A673 (cell line): ENCODE results near the gene NCCRP1. TPM values are rescaled to one million over a fixed set of nuclear protein-coding genes. Genes with fewer than 3 reads are reported as not detected.
A peak's percentile ranks its signal among the peaks of the same experiment; 100 is the strongest.

Source experiments
- BruUV-seq: library from RNA; stranded (reverse); fragments of 400-500 nt; replicated peaks from 2 replicates; lab custom pipeline; 2021; lab: Mats Ljungman, UMichigan
- CTCF ChIA-PET: fragments of 300-600 bp; sonication (Branson Sonifier 250); formaldehyde crosslinking; loops from one replicate; lab custom pipeline; 2022; ENCODE audit warnings: antibody characterized with exemption; lab: Charles Lee
- POLR2A ChIA-PET: fragments of 300-600 bp; sonication (Branson Sonifier 250); formaldehyde crosslinking; loops from one replicate; lab custom pipeline; 2022; ENCODE audit warnings: antibody characterized with exemption; ENCODE audit not compliant: low non-redundant PET; lab: Charles Lee
- DNase-seq: peaks from one replicate; pipeline ENCODE4 v3.0.0-alpha.2; 2015; ENCODE audit warnings: low spot score
- H3K27ac ChIP-seq: fragments of 200-600 bp; sonication (generic); 2 replicates; pipeline ENCODE4 v1.5.1; 2016; ENCODE audit warnings: mixed run types, low read depth, mild to moderate bottlenecking, mixed read lengths, antibody characterized with exemption, low read length; ENCODE audit not compliant: poor library complexity, severe bottlenecking
- H3K27me3 ChIP-seq: fragments of 200-600 bp; sonication (generic); replicated peaks from 2 replicates; pipeline ENCODE4 v1.6.1; 2017; ENCODE audit warnings: mixed run types, low read depth, mild to moderate bottlenecking, mixed read lengths, antibody characterized with exemption, low read length; ENCODE audit not compliant: insufficient read depth, poor library complexity
- H3K36me3 ChIP-seq: fragments of 200-600 bp; sonication (generic); 2 replicates; pipeline ENCODE4 v1.6.1; 2016; ENCODE audit warnings: mixed run types, mild to moderate bottlenecking, mixed read lengths, antibody characterized with exemption, low read length; ENCODE audit not compliant: insufficient read depth, poor library complexity, severe bottlenecking
- H3K4me1 ChIP-seq: fragments of 200-600 bp; sonication (generic); 2 replicates; pipeline ENCODE4 v1.6.1; 2017; ENCODE audit warnings: mixed run types, mild to moderate bottlenecking, mixed read lengths, antibody characterized with exemption, low read length; ENCODE audit not compliant: insufficient read depth, poor library complexity, severe bottlenecking
- H3K4me3 ChIP-seq: fragments of 200-600 bp; sonication (generic); 2 replicates; pipeline ENCODE4 v1.5.1; 2016; ENCODE audit warnings: low read depth, mixed run types, mild to moderate bottlenecking, mixed read lengths, low read length; ENCODE audit not compliant: poor library complexity, severe bottlenecking
- H3K9me3 ChIP-seq: fragments of 200-600 bp; sonication (generic); 2 replicates; pipeline ENCODE4 v1.6.1; 2016; ENCODE audit warnings: mixed run types, low read depth, mild to moderate bottlenecking, mixed read lengths, antibody characterized with exemption, low read length; ENCODE audit not compliant: poor library complexity, severe bottlenecking
- EZH2 ChIP-seq: fragments of 200-600 bp; sonication (generic); IDR thresholded peaks from 2 replicates; pipeline ENCODE4 v1.6.1; 2017; ENCODE audit warnings: borderline replicate concordance, low read depth, mild to moderate bottlenecking, mixed read lengths, antibody characterized with exemption, low read length; ENCODE audit not compliant: poor library complexity, severe bottlenecking
- intact Hi-C: fragments of 100-400 bp; cut with micrococcal nuclease; formaldehyde crosslinking; loops from one replicate; pipeline ENCODE4 v1.10.0; 2022; ENCODE audit not compliant: unreplicated experiment
- total RNA-seq: library from RNA; stranded (reverse); gene quantifications from 2 replicates; pipeline ENCODE4 v1.2.3, GENCODE V29; 2021
- TF ChIP-seq, protein P1 (sequence below): fragments of 300-800, 200-600 bp; sonication (generic); conservative IDR thresholded peaks from 2 replicates; pipeline ENCODE4 v1.5.1; 2017; ENCODE audit warnings: low read depth, mild to moderate bottlenecking, antibody characterized with exemption, low read length, moderate library complexity, mixed read lengths

Gene NCCRP1
- total RNA-seq, 1 experiment from 2014 or later: not detected

DNA sequence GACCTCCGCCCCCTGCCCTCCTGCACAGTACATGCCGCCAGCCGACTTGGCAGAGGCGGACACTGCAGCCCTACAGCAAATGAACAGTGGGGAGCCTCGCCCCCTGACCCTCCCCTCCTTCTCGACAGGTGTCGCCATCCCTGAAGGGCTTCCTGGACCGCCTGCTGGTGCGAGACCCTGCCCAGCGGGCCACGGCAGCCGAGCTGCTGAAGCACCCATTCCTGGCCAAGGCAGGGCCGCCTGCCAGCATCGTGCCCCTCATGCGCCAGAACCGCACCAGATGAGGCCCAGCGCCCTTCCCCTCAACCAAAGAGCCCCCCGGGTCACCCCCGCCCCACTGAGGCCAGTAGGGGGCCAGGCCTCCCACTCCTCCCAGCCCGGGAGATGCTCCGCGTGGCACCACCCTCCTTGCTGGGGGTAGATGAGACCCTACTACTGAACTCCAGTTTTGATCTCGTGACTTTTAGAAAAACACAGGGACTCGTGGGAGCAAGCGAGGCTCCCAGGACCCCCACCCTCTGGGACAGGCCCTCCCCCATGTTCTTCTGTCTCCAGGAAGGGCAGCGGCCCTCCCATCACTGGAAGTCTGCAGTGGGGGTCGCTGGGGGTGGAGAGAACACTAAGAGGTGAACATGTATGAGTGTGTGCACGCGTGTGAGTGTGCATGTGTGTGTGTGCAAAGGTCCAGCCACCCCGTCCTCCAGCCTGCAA is 18.3 kb upstream of the NCCRP1 start:
- intact Hi-C loops: no loop called here

DNA sequence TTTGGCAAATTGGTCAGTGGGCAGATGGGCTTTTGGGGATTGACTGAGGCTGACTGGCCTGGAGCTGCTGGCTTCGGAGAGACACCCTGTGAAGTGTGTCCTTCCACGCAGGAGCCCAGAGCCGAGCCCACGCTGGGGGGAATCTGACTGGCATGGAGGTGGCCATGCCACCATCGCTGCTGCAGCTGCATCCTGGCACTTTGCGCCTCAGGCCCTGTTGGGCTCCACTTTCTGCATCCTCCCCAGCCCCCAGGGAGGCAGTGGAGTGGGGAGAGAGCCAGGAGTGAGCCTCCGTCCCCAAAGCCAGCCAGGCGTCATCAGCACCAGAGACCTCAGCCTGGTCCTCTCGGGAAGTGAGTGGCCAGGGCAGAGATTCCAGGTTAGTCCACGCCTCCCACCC is 17.0 kb upstream of the NCCRP1 start:
- Histone ChIP-seq H3K4me3 (no peak overlapping the region), H3K4me1 (no peaks in the 10 kb centered on the region), H3K27ac (no peak overlapping the region), H3K9me3 (no peaks in the 10 kb centered on the region), H3K27me3 (no peaks in the 10 kb centered on the region), H3K36me3 (peaks cover 13% of the 10 kb centered on the region)
- no peak for DNase-seq
- ChIA-PET CTCF (interaction anchor here (0.5 kb wide), 1 partner anchor 42 kb away, joined by 9 read pairs; no protein-coding TSS in a partner anchor), POLR2A (no interaction called here)
- intact Hi-C loops: no loop called here
- BruUV-seq: no TSS peak
- TF ChIP-seq EZH2: no peak
- TF ChIP-seq, protein P1, sequence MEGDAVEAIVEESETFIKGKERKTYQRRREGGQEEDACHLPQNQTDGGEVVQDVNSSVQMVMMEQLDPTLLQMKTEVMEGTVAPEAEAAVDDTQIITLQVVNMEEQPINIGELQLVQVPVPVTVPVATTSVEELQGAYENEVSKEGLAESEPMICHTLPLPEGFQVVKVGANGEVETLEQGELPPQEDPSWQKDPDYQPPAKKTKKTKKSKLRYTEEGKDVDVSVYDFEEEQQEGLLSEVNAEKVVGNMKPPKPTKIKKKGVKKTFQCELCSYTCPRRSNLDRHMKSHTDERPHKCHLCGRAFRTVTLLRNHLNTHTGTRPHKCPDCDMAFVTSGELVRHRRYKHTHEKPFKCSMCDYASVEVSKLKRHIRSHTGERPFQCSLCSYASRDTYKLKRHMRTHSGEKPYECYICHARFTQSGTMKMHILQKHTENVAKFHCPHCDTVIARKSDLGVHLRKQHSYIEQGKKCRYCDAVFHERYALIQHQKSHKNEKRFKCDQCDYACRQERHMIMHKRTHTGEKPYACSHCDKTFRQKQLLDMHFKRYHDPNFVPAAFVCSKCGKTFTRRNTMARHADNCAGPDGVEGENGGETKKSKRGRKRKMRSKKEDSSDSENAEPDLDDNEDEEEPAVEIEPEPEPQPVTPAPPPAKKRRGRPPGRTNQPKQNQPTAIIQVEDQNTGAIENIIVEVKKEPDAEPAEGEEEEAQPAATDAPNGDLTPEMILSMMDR: no peak

More for the DNA sequence above, 18.3 kb upstream of the NCCRP1 start:
- Histone ChIP-seq H3K4me3 (no peak overlapping the region), H3K27me3 (no peaks in the 10 kb centered on the region), H3K27ac (no peak overlapping the region), H3K9me3 (no peaks in the 10 kb centered on the region), H3K36me3 (peaks cover 16% of the 10 kb centered on the region), H3K4me1 (no peaks in the 10 kb centered on the region)
- POLR2A ChIA-PET: no interaction called here
- CTCF ChIA-PET: no interaction called here
- DNase-seq: no peak
- TF ChIP-seq, protein P1: no peak
- TF ChIP-seq EZH2: no peak
- BruUV-seq: TSS peak; percentile 57

DNA sequence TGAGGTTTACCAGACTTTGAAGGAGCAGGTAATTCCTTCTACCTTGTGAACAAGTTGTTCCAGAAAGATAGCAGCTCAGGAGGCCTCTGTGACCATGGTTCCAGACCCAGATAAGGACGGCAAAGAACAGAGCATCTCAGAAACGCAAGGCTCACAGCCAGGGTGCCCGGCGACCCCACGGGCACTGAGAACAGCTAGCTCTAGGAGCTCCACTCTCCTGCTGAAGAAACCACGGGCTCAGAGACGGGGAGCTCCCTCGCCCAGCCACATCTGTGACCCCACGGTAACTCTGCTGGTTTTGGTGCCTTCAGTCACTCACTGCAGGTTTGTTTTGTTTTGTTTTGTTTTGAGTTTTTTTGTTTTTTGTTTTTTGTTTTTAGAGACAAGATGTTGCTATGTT is 16.0 kb upstream of the NCCRP1 start:
- no peak for TF ChIP-seq EZH2
- TF ChIP-seq, protein P1: no peak
- H3K27ac ChIP-seq: no peak overlapping the region
- H3K4me3 ChIP-seq: no peak overlapping the region
- H3K27me3 ChIP-seq: no peaks in the 10 kb centered on the region
- CTCF ChIA-PET: no interaction called here
- H3K4me1 ChIP-seq: no peaks in the 10 kb centered on the region
- no peaks in the 10 kb centered on the region for H3K9me3 ChIP-seq
- H3K36me3 ChIP-seq: peaks cover 11% of the 10 kb centered on the region
- POLR2A ChIA-PET: no interaction called here
- intact Hi-C loops: no loop called here
- BruUV-seq: no TSS peak
- DNase-seq: no peak
